Dendritic cell treated with granulocyte-macrophage colony-stimulating factor and Interleukin-4, amounts not matched to agents 40 ng/mL and 50 ng/mL, for 4 days (primary cell): ENCODE data around the gene TFDP1.
A peak's percentile ranks its signal among the peaks of the same experiment; 100 is the strongest.

Experiments used
- H3K27ac Mint-ChIP-seq: one replicate; pipeline ENCODE4 v1.8.0; 2022; ENCODE audit warnings: mild to moderate bottlenecking, mixed read lengths
- H3K27me3 Mint-ChIP-seq: one replicate; pipeline ENCODE4 v1.8.0; 2022; ENCODE audit warnings: mild to moderate bottlenecking, mixed read lengths
- H3K36me3 Mint-ChIP-seq: one replicate; pipeline ENCODE4 v1.8.0; 2022; ENCODE audit warnings: low read depth, mixed read lengths
- H3K4me1 Mint-ChIP-seq: one replicate; pipeline ENCODE4 v1.8.0; 2022; ENCODE audit warnings: low read depth, mixed read lengths
- H3K4me3 Mint-ChIP-seq: one replicate; pipeline ENCODE4 v1.8.0; 2022; ENCODE audit warnings: mild to moderate bottlenecking, moderate library complexity, mixed read lengths
- H3K9me3 Mint-ChIP-seq: one replicate; pipeline ENCODE4 v1.8.0; 2022; ENCODE audit warnings: mixed read lengths
- intact Hi-C: fragments of 100-400 bp; cut with micrococcal nuclease; formaldehyde crosslinking; loops from one replicate; pipeline ENCODE4 v1.15.0; 2022

Gene TFDP1

DNA sequence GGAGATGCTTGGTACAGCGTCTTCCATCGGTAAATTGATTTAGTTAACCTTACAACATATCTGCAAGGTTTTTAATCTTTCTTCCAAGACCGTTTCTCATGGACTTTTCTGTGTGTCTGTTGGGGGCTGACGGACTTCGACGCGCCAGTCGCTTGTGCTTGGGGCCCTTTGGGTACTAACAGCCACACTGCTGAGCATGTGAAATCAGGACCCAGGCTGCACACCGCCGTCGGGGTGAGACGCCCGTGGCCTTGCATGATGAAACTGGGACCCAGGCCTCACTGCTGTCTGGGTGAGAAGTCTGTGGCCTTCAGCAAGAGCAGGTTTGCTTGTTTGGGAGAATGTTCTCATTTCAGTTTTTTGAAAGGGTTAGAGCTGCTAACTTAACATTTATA, 63.7 kb downstream of the TFDP1 start:
- Mint-ChIP-seq H3K36me3 (no peaks in the 10 kb centered on the region), H3K4me1 (peaks cover 22% of the 10 kb centered on the region), H3K27me3 (peaks cover 5% of the 10 kb centered on the region), H3K9me3 (peaks cover 36% of the 10 kb centered on the region), H3K27ac (peak overlapping the region; percentile 78), H3K4me3 (no peak overlapping the region)
- intact Hi-C loops: no loop called here

DNA sequence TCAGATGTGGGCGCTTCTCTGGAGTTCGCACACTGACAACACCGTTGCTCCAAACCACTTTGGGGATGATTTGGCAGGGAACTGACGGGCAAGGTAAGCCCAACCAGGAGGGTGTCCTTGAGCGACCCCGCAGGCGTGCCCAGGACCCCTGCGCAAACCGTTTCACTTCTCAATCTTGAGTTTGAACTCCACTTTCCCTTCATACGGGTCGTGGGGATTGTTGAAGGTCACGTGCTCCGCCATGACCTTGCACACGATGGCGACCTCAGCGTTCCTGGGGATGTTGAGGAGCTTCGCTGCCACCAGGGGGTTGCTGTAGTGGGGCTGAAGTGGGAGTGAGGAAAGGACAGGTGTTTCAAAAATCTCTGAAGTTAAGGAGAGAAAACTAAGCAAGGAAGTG, 64.7 kb downstream of the TFDP1 start:
- Mint-ChIP-seq H3K36me3 (no peaks in the 10 kb centered on the region), H3K27me3 (peaks cover 8% of the 10 kb centered on the region), H3K4me3 (no peak overlapping the region), H3K9me3 (peaks cover 31% of the 10 kb centered on the region), H3K27ac (no peak overlapping the region), H3K4me1 (peaks cover 22% of the 10 kb centered on the region)
- intact Hi-C loops: no loop called here

DNA sequence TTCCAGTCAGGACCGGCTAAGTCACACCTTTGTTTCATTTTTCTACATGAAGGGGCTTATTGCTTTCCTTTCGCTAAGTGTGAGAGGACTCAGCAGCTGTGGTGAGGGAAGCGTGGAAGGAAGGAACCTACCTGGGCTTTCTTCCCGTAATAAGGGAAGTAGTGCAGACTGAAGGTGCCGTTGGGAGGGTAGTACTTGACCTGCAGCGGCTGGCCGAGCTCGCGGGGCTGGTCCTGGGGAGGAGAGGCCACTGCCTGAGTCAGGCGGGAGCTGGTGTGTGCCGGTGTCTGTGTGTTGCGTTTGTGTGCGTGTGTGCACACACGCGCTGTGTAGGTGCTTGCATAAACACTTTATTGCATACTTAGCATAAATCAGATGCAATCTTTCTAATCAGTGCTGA, 65.7 kb downstream of the TFDP1 start:
- Mint-ChIP-seq H3K4me3 (no peak overlapping the region), H3K36me3 (no peaks in the 10 kb centered on the region), H3K9me3 (peaks cover 24% of the 10 kb centered on the region), H3K27ac (no peak overlapping the region), H3K27me3 (peaks cover 8% of the 10 kb centered on the region), H3K4me1 (peaks cover 22% of the 10 kb centered on the region)
- intact Hi-C loops: no loop called here

DNA sequence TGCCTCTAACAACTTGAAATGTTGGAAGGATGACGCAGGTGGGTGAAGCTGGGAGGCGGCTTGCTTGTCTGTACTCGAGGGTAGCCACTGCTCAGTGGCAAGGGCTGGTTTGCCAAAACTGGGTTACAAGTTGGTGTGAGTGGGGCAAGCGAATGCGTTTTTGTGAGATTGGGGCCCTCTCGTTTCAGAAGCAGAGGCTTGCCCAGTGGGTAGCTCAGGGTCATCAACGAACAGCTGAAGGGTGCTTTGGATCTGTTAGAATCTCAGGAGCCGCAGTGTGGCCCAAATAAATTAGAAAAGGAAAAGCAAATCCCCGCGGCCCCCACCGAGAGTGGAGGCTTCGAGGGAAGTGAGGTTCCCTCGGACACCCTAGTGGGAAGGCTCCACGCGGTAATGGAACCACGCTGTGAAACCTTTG, 66.2 kb downstream of the TFDP1 start:
- no peak overlapping the region for H3K4me3 Mint-ChIP-seq
- peaks cover 22% of the 10 kb centered on the region for H3K4me1 Mint-ChIP-seq
- no peaks in the 10 kb centered on the region for H3K36me3 Mint-ChIP-seq
- no peak overlapping the region for H3K27ac Mint-ChIP-seq
- H3K9me3 Mint-ChIP-seq: peaks cover 24% of the 10 kb centered on the region
- H3K27me3 Mint-ChIP-seq: peaks cover 8% of the 10 kb centered on the region
- intact Hi-C loops: no loop called here

DNA sequence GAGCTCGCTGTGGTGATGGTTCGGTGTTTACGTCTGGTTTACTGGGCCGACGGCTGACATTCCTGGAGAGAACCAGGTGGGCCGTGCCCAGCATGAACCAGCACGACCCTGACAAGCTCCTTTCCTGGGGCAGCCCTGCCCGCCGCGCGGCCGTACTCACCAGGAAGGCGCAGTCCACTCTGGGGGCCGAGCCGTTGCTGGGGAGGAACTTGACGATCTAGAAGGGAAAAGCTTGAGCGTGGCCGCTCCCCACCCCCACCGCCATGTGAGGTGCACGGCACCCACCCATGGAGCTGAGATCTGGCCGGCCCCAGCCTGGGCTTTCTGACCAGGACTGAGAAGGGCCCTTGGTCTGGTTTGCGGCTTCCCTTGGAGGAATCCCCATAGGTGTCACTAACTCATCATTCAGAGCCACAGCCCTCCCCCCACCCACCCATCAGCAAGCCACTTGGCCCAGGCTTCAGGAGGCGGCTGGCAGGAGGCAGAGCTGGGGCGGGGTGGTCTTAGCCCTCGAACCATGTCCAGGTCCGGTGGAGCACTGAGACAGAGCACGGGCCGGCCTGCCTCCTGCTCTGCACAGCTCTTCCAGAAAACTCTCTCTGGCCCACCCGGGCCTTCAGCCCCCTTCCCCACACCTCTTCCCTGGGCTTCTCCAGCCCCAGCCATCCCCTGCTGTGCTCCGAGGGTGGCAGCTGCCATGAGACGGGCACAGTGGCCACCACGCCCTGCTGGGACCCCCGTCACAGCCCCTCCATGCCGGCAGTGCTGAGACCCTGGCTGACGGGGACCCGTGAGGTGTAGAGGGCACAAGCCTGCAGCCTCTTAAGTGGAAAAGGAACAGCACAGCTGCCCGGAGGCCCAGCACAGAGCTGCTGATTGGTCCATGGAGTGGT, 67.2 kb downstream of the TFDP1 start:
- no peak overlapping the region for H3K4me3 Mint-ChIP-seq
- H3K9me3 Mint-ChIP-seq: peaks cover 16% of the 10 kb centered on the region
- peaks cover 16% of the 10 kb centered on the region for H3K4me1 Mint-ChIP-seq
- intact Hi-C loops: no loop called here
- no peak overlapping the region for H3K27ac Mint-ChIP-seq
- peaks cover 4% of the 10 kb centered on the region for H3K27me3 Mint-ChIP-seq
- H3K36me3 Mint-ChIP-seq: no peaks in the 10 kb centered on the region

DNA sequence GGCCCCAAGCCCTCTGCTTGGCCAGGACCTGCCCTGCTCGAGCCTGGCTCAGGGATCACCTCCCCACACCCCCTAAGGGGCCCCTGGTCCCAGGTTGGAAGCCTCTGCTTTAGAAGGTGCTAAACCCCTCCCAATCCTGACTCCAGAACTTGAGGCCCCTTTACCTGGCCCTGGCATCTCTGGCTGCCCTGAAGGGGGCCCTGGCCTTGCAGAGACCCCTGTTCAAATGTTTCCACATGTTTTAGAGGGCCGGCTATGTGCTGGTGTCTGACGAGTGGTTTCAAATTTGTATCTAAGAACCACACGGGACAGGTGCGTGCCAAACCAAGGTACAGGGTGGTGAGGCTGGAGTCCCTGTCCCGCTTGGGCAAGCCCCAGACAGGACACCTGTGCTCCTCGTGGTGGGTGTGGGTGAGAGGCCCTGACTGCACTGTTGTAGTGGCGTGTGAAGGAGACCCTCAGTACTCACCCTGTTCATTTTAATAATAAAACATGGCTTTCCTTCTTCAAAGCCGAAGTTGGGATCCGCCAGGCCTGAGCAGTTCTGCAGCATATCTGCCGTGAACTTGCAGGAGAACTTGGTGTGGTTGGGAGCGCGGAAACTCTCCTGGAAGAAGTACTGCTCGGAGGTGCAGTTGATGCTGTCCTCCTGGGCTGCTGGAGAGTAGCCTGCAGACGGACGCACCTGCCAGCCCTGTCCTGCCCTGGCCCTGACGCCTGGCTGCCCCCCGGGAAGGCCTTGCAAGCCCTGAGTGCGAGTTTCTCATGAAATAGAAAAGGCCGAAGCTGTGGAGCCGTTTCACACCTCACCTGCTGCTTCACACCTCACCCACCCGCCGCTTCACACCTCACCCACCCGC, 68.1 kb downstream of the TFDP1 start:
- Mint-ChIP-seq H3K9me3 (peaks cover 7% of the 10 kb centered on the region), H3K27me3 (peaks cover 3% of the 10 kb centered on the region), H3K4me1 (peaks cover 7% of the 10 kb centered on the region), H3K36me3 (no peaks in the 10 kb centered on the region), H3K4me3 (no peak overlapping the region), H3K27ac (no peak overlapping the region)
- intact Hi-C loops: no loop called here

DNA sequence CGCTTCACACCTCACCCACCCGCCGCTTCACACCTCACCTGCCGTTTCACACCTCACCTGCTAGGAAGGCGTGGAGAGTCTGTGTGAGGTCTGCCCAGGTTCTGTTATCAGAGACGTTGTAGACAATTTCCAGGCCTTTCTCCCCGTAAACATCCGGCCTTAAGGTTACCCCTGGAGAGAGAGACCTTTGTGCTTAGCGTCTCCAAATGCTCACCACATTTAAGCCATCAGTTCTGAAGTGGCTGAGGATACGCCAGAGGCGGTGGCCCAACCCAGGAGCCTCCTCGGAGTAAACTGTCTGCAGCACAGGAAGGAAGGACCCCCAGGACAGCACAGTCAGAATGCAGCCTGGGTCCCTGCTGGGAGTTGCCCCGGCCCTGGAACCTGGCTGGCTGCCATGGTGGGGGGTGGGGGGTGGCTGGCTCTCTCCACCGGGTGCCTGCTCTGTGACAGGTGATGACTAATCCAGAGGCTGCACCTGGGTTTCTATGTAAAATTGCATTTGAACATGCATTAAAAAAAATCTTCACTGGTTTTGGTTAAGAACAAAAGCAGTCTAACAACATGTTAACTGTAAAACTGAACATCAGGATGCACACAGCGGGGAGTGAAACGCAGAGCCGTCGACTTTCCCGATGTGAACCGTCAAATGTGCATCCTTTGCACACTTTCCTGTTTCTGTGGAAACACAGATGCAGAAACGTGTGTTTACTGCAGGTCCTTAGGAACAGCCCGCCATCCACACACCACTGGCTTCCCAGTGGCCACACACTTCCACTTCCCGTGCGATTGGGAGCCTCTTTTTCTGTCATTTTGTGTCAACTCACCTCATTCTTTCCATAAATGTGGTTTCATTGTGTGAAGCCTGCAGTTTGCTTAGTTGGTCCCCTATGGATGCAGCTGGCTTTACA, 69.0 kb downstream of the TFDP1 start:
- intact Hi-C loops: no loop called here
- no peaks in the 10 kb centered on the region for H3K4me1 Mint-ChIP-seq
- H3K36me3 Mint-ChIP-seq: no peaks in the 10 kb centered on the region
- H3K9me3 Mint-ChIP-seq: no peaks in the 10 kb centered on the region
- H3K27me3 Mint-ChIP-seq: peaks cover 4% of the 10 kb centered on the region
- no peak overlapping the region for H3K27ac Mint-ChIP-seq
- H3K4me3 Mint-ChIP-seq: no peak overlapping the region

DNA sequence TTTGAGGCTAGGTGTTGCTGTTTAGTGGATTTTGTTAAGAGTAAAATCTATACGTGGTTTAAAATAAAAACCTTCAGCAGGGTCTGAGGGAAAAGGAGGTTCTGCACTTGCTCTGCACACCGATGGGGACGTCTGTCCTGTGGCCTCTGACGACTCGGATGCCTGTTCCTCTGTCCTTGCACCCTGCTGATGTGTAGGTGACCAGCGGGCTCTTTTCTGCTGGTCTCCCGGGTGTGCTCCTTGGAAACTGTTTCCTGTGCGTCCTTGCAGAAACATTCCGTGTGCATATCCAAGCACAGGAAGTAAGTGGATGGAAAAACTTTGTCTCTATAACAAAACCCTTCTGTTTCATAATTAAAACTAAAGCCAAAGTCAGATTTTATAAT, 69.6 kb downstream of the TFDP1 start:
- H3K27ac Mint-ChIP-seq: no peak overlapping the region

DNA sequence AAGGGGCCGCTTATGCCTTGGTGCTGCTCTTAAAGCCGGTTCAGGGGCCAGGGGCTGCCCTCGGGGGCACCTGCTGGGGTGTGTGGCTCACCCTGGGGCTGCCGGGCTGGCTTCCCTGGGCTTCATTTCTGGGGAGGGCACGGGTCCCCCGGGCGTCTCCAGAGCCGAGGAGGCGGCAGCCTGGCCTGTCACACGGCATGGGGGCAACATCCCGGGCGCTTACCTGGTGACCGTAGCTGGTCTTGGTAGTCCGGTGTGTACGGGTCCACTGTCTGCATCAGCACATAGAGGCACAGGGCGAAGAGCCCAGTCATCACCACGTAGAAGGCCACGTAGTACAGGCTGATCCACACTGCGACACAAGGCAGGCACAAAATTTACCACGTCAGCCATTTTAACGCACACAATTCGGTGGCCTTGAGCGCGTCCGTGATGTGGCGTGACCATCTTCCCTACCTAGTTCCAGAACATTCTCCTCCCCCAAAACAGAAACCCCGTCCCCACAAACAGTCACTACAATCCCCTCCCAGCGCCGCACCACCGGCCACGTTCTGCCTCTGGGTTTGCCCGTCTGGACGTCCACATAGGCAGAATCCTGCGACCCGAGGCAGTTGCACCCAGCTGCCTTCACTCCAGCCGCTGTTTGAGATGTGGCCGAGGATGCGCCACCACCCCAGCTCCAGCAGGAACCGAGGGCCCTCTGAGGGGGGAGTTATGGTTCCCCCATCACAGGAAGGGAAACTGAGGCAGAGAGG, 70.2 kb downstream of the TFDP1 start:
- Mint-ChIP-seq H3K27me3 (peaks cover 4% of the 10 kb centered on the region), H3K36me3 (no peaks in the 10 kb centered on the region), H3K27ac (no peak overlapping the region), H3K9me3 (no peaks in the 10 kb centered on the region), H3K4me3 (no peak overlapping the region), H3K4me1 (no peaks in the 10 kb centered on the region)
- intact Hi-C loops: no loop called here

More for the DNA sequence above, 69.6 kb downstream of the TFDP1 start:
- intact Hi-C loops: no loop called here
- Mint-ChIP-seq H3K4me1 (no peaks in the 10 kb centered on the region), H3K27me3 (peaks cover 4% of the 10 kb centered on the region), H3K36me3 (no peaks in the 10 kb centered on the region), H3K9me3 (no peaks in the 10 kb centered on the region), H3K4me3 (no peak overlapping the region)

DNA sequence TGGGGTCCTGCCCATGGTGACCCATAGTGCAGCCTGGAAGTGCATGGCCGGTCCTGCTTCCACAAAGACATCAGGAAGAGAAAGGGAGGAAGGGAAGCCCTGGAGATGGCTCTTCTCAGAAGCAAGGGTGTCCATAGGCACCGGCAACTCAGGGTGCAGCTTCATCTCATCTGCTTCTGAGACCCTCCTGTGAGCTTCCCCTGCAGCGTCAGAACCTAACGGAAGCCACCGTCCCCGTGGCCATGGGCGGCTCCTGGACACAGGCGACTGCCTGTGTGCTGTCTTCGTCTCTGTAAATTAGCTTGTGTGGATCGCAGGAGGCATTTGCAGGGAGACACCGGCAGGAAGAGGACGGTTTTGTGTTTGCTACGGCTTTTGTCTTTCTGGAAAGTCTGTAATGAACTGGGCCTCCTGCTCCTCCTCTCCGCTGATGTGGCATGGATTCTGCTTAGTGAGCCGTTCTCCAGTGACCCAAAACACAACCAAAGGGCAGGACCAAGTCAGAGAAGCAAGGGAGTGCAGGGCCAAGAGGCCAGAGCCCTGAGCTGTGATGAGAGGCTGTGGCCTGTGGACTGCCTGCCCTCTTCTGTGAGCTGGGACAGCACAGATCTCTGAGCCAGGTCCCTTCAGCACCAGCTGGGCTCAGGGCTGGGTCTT, 70.9 kb downstream of the TFDP1 start:
- H3K4me3 Mint-ChIP-seq: no peak overlapping the region
- peaks cover 6% of the 10 kb centered on the region for H3K9me3 Mint-ChIP-seq
- no peak overlapping the region for H3K27ac Mint-ChIP-seq
- no peaks in the 10 kb centered on the region for H3K4me1 Mint-ChIP-seq
- peaks cover 4% of the 10 kb centered on the region for H3K27me3 Mint-ChIP-seq
- no peaks in the 10 kb centered on the region for H3K36me3 Mint-ChIP-seq
- intact Hi-C loops: no loop called here

DNA sequence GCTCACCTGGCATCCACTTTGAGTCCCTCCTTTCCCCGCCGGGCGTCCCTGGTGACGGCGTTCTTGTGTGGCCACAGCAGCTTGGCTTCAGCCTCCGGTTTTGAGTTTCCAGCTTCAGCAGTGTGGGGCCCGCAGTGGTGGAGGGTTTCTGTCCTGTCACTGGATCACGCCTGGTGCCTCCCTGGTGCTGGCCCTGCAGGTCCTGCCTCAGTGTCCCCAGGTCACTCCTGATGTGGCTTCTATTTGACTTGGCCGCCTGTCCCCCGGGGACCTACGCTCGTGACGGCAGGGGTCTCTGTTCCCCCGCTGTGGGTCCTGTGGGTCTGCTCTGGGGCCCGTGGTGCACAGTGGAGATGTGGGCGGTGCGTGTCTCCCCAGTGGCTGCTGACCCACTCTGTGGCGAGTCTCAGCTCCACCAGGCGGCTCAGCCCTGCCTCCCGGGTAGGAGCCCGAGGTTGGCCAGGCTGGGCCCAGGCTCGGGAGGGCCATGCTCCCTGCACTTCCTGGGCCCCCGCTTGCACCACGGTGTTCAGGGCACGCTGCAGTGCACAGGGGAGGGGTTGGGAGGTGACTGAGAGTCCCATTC, 71.5 kb downstream of the TFDP1 start:
- no peak overlapping the region for H3K27ac Mint-ChIP-seq
- no peaks in the 10 kb centered on the region for H3K36me3 Mint-ChIP-seq
- H3K4me1 Mint-ChIP-seq: no peaks in the 10 kb centered on the region
- peaks cover 12% of the 10 kb centered on the region for H3K9me3 Mint-ChIP-seq
- H3K4me3 Mint-ChIP-seq: no peak overlapping the region
- intact Hi-C loops: no loop called here
- peaks cover 6% of the 10 kb centered on the region for H3K27me3 Mint-ChIP-seq

DNA sequence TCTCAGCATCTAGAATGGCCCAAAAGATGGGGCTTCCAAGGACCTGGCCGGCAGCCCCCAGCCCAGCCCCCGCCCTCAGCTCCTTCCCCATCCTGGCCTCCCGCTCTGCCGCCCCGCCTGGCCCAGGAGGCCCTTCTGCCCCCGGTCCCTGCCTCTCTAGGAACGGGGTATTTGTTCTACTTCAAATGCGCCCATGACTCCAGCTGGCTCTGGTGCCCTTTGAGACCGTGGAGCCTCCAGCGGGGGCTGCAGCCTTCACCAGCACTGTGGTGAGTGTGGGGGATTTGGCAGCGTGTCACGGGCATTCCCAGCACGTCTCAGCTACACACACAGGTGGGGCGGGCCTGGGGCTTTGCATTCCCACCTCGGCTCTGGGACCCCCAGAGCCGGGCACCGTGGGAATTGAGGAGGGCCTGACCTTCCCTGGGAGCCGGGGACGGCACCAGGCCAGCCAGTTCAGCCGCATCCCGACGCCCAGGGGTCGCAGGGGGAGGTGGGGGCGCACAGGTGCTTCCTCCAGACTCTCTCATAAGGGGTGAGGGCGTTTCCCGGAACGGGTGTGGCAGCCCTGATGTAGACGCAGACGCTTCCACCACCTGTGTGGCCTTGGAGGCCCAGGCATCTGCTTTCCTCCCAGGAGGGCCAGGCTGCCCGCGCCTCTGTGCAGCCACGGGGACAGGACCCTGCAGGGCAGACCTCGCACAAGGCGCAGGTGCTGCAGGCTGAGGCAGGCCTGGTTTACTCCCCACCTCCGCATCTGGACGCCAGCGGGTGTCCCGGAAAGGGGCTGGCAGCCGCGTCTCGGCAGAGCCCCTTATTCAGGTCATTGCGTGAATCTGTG, 72.5 kb downstream of the TFDP1 start:
- Mint-ChIP-seq H3K27me3 (peaks cover 6% of the 10 kb centered on the region), H3K9me3 (peaks cover 21% of the 10 kb centered on the region), H3K36me3 (no peaks in the 10 kb centered on the region), H3K4me1 (no peaks in the 10 kb centered on the region), H3K4me3 (no peak overlapping the region), H3K27ac (no peak overlapping the region)
- intact Hi-C loops: no loop called here
